Trophoblast cell (in vitro differentiated cells and primary cell): ENCODE results near the gene DDIT3.
A peak's percentile ranks its signal among the peaks of the same experiment; 100 is the strongest.

Source experiments
- DNase-seq, 2 donors: peaks; one replicate each; pipeline ENCODE4 v3.0.0-alpha.2; 2016
- H2AFZ ChIP-seq: 2 replicates; pipeline ENCODE4 v1.6.1; 2013; ENCODE audit warnings: low read length, moderate library complexity, mild to moderate bottlenecking; ENCODE audit not compliant: insufficient read depth, poor library complexity
- H2AK5ac ChIP-seq: 2 replicates; pipeline ENCODE4 v1.6.1; 2013; ENCODE audit warnings: mild to moderate bottlenecking, low read length
- H2BK120ac ChIP-seq: 2 replicates; pipeline ENCODE4 v1.6.1; 2013; ENCODE audit warnings: low read length, mild to moderate bottlenecking, moderate library complexity; ENCODE audit not compliant: insufficient read depth, poor library complexity
- H2BK12ac ChIP-seq: 2 replicates; pipeline ENCODE4 v1.6.1; 2013; ENCODE audit warnings: mild to moderate bottlenecking, low read length, moderate library complexity
- H2BK5ac ChIP-seq: 2 replicates; pipeline ENCODE4 v1.6.1; 2013; ENCODE audit warnings: low read length, low read depth, moderate library complexity, mild to moderate bottlenecking; ENCODE audit not compliant: poor library complexity
- H3K14ac ChIP-seq: 2 replicates; pipeline ENCODE4 v1.6.1; 2013; ENCODE audit warnings: mild to moderate bottlenecking, low read length
- H3K18ac ChIP-seq: 2 replicates; pipeline ENCODE4 v1.6.1; 2013; ENCODE audit warnings: mild to moderate bottlenecking, low read length
- H3K23ac ChIP-seq: 2 replicates; pipeline ENCODE4 v1.6.1; 2013; ENCODE audit warnings: low read length
- H3K27ac ChIP-seq: 2 replicates; pipeline ENCODE4 v1.5.1; 2013; ENCODE audit warnings: low read depth, mild to moderate bottlenecking, inconsistent platforms, low read length, moderate library complexity
- H3K27me3 ChIP-seq: 2 replicates; pipeline ENCODE4 v1.6.1; 2013; ENCODE audit warnings: inconsistent platforms, mild to moderate bottlenecking, low read length, moderate library complexity; ENCODE audit not compliant: insufficient read depth
- H3K36me3 ChIP-seq, 2 experiments: 1 replicate in 1 of 2; 2 replicates in 1 of 2; pipeline ENCODE4 v1.6.1; 2013; ENCODE audit warnings: low read length in 2 of 2, mild to moderate bottlenecking in 2 of 2, moderate library complexity in 1 of 2; ENCODE audit not compliant: insufficient read depth in 2 of 2, control insufficient read depth in 1 of 2
- H3K4ac ChIP-seq: 2 replicates; pipeline ENCODE4 v1.6.1; 2013; ENCODE audit warnings: low read depth, mild to moderate bottlenecking, low read length, moderate library complexity
- H3K4me1 ChIP-seq, 2 experiments: 1 replicate in 1 of 2; 2 replicates in 1 of 2; pipeline ENCODE4 v1.6.1; 2013; ENCODE audit warnings: low read length in 2 of 2, mild to moderate bottlenecking in 2 of 2, moderate library complexity in 1 of 2; ENCODE audit not compliant: insufficient read depth in 2 of 2, control insufficient read depth in 1 of 2
- H3K4me2 ChIP-seq: 2 replicates; pipeline ENCODE4 v1.6.1; 2013; ENCODE audit warnings: inconsistent platforms, mild to moderate bottlenecking, low read length, moderate library complexity
- H3K4me3 ChIP-seq: 2 replicates; pipeline ENCODE4 v1.5.1; 2013; ENCODE audit warnings: mild to moderate bottlenecking, low read depth, low read length, inconsistent platforms
- H3K79me1 ChIP-seq: one replicate; pipeline ENCODE4 v1.6.1; 2013; ENCODE audit warnings: low read length
- H3K79me2 ChIP-seq: 2 replicates; pipeline ENCODE4 v1.6.1; 2013; ENCODE audit warnings: low read length, mild to moderate bottlenecking; ENCODE audit not compliant: control insufficient read depth, insufficient read depth, poor library complexity
- H3K9ac ChIP-seq: 2 replicates; pipeline ENCODE4 v1.6.1; 2013; ENCODE audit warnings: mild to moderate bottlenecking, low read length
- H3K9me3 ChIP-seq: 2 replicates; pipeline ENCODE4 v1.6.1; 2013; ENCODE audit warnings: low read depth, mild to moderate bottlenecking, control low read depth, inconsistent platforms, low read length; ENCODE audit not compliant: insufficient read depth
- H4K12ac ChIP-seq: 2 replicates; pipeline ENCODE4 v1.6.1; 2013; ENCODE audit warnings: low read depth, mild to moderate bottlenecking, low read length, moderate library complexity
- H4K8ac ChIP-seq: 2 replicates; pipeline ENCODE4 v1.6.1; 2013; ENCODE audit warnings: low read depth, mild to moderate bottlenecking, low read length, moderate library complexity
- H4K91ac ChIP-seq: one replicate; pipeline ENCODE4 v1.6.1; 2013; ENCODE audit warnings: low read depth, mild to moderate bottlenecking, low read length, moderate library complexity
- WGBS: extraction: QIAGEN DNeasy Blood & Tissue Kit; methylation state at CpG from one replicate; pipeline ENCODE4 v1.1.7; 2013; ENCODE audit warnings: missing lambda C conversion rate; ENCODE audit not compliant: insufficient read length, insufficient coverage; ENCODE audit errors: extremely low coverage; 5-methylcytosine and 5-hydroxymethylcytosine counted together

The DDIT3 gene

GRCh38 chr12:57521525-57522010 lies 1.3 kb upstream of the DDIT3 start:
- Histone ChIP-seq H3K18ac (no peak overlapping the region), H3K4me1 (peaks cover 22 to 31% of the 10 kb centered on the region in 2 experiments)

GRCh38 chr12:57519796-57520052 lies 590 bp downstream of the DDIT3 start:
- Histone ChIP-seq H3K18ac (peak overlapping the region; percentile 81), H3K27ac (peak overlapping the region; percentile 89), H3K79me1 (peaks cover 33% of the 10 kb centered on the region), H4K12ac (peak overlapping the region; percentile 66), H2AFZ (peak overlapping the region; percentile 52), H3K36me3 (peaks cover 24 to 39% of the 10 kb centered on the region in 2 experiments), H3K23ac (no peak overlapping the region), H2BK12ac (no peak overlapping the region), H2BK120ac (peak overlapping the region; percentile 75), H2BK5ac (peak overlapping the region; percentile 64), H3K9me3 (peaks cover 2% of the 10 kb centered on the region), H2AK5ac (peak overlapping the region; percentile 60), H3K4me1 (peaks cover 22 to 31% of the 10 kb centered on the region in 2 experiments), H3K4me3 (peak overlapping the region; percentile 84), H3K27me3 (no peaks in the 10 kb centered on the region), H4K91ac (peak overlapping the region; percentile 67), H3K9ac (peak overlapping the region; percentile 92), H4K8ac (peak overlapping the region; percentile 40), H3K4me2 (peak overlapping the region; percentile 86), H3K14ac (peak overlapping the region; percentile 72), H3K4ac (peak overlapping the region; percentile 76), H3K79me2 (peaks cover 23% of the 10 kb centered on the region)
- WGBS = no CpG with 5 or more reads among the region's 8 CpGs
- no peak for DNase-seq

More at GRCh38 chr12:57521525-57522010, 1.3 kb upstream of the DDIT3 start:
- H3K27ac ChIP-seq = peak overlapping the region; percentile 98
- H3K79me2 ChIP-seq = peaks cover 23% of the 10 kb centered on the region
- H2BK5ac ChIP-seq = peak overlapping the region; percentile 19
- no peaks in the 10 kb centered on the region for H3K27me3 ChIP-seq
- peak overlapping the region; percentile 84 for H3K4me2 ChIP-seq
- no peak overlapping the region for H2AK5ac ChIP-seq
- H4K91ac ChIP-seq = peak overlapping the region; percentile 32
- peaks cover 33% of the 10 kb centered on the region for H3K79me1 ChIP-seq
- no CpG with 5 or more reads among the region's 17 CpGs for WGBS
- no peak for DNase-seq
- peak overlapping the region; percentile 35 for H4K8ac ChIP-seq
- H3K14ac ChIP-seq = peak overlapping the region; percentile 4
- H3K4me3 ChIP-seq = no peak overlapping the region
- no peak overlapping the region for H3K4ac ChIP-seq
- H3K23ac ChIP-seq = no peak overlapping the region
- no peak overlapping the region for H3K9ac ChIP-seq
- peak overlapping the region; percentile 39 for H2BK120ac ChIP-seq
- peaks cover 31 to 41% of the 10 kb centered on the region in 2 experiments for H3K36me3 ChIP-seq
- H4K12ac ChIP-seq = peak overlapping the region; percentile 12
- no peaks in the 10 kb centered on the region for H3K9me3 ChIP-seq
- H2BK12ac ChIP-seq = peak overlapping the region; percentile 5
- no peak overlapping the region for H2AFZ ChIP-seq

GRCh38 chr12:57518920-57519795 lies 1.2 kb downstream of the DDIT3 start:
- DNase-seq = peak; percentile 33 to 42
- Histone ChIP-seq H2BK5ac (peak overlapping the region; percentile 64), H3K4me1 (peaks cover 19 to 27% of the 10 kb centered on the region in 2 experiments), H2AK5ac (no peak overlapping the region), H3K23ac (no peak overlapping the region), H3K4me3 (peak overlapping the region; percentile 84), H4K91ac (peak overlapping the region; percentile 67), H3K9ac (peak overlapping the region; percentile 92), H3K79me2 (peaks cover 23% of the 10 kb centered on the region), H3K4ac (peak overlapping the region; percentile 76), H3K9me3 (peaks cover 2% of the 10 kb centered on the region), H4K12ac (no peak overlapping the region), H2AFZ (no peak overlapping the region), H3K79me1 (peaks cover 33% of the 10 kb centered on the region), H3K4me2 (peak overlapping the region; percentile 86), H3K36me3 (peaks cover 25 to 40% of the 10 kb centered on the region in 2 experiments), H4K8ac (no peak overlapping the region), H3K27me3 (no peaks in the 10 kb centered on the region), H3K14ac (peak overlapping the region; percentile 72), H3K18ac (peak overlapping the region; percentile 81), H3K27ac (peak overlapping the region; percentile 89), H2BK12ac (no peak overlapping the region), H2BK120ac (peak overlapping the region; percentile 75)
- no CpG with 5 or more reads among the region's 7 CpGs for WGBS

- H3K9me3 ChIP-seq = peaks cover 2% of the 10 kb centered on the region
- no CpG with 5 or more reads among the region's 8 CpGs for WGBS
- peaks cover 16% of the 10 kb centered on the region for H3K79me2 ChIP-seq
- H3K4me1 ChIP-seq = peaks cover 12 to 20% of the 10 kb centered on the region in 2 experiments
- H3K79me1 ChIP-seq = peaks cover 32% of the 10 kb centered on the region
- no peak overlapping the region for H3K27ac ChIP-seq
- no peak overlapping the region for H4K8ac ChIP-seq
- no peak overlapping the region for H4K91ac ChIP-seq
- H3K18ac ChIP-seq = no peak overlapping the region
- no peak overlapping the region for H2AK5ac ChIP-seq
- H3K9ac ChIP-seq = no peak overlapping the region
- no peak overlapping the region for H2BK12ac ChIP-seq
- no peak overlapping the region for H3K23ac ChIP-seq
- H2AFZ ChIP-seq = no peak overlapping the region
- H4K12ac ChIP-seq = no peak overlapping the region
- no peak for DNase-seq
- H2BK5ac ChIP-seq = no peak overlapping the region
- no peaks in the 10 kb centered on the region for H3K27me3 ChIP-seq
- H3K4me3 ChIP-seq = no peak overlapping the region
- H2BK120ac ChIP-seq = no peak overlapping the region
- H3K14ac ChIP-seq = no peak overlapping the region
- H3K4ac ChIP-seq = peak overlapping the region; percentile 52
- peak overlapping the region; percentile 13 for H3K4me2 ChIP-seq
- H3K36me3 ChIP-seq = peaks cover 25 to 38% of the 10 kb centered on the region in 2 experiments
Observed at GRCh38 chr12:57518176-57518919, 2.0 kb downstream of the DDIT3 start.
